ENCODE results near the gene IL18RAP. TPM values are rescaled to one million over a fixed set of nuclear protein-coding genes. Genes with fewer than 3 reads are reported as not detected.

The IL18RAP gene
- total RNA-seq, 1 experiment from 2014 or later = not detected

DNA sequence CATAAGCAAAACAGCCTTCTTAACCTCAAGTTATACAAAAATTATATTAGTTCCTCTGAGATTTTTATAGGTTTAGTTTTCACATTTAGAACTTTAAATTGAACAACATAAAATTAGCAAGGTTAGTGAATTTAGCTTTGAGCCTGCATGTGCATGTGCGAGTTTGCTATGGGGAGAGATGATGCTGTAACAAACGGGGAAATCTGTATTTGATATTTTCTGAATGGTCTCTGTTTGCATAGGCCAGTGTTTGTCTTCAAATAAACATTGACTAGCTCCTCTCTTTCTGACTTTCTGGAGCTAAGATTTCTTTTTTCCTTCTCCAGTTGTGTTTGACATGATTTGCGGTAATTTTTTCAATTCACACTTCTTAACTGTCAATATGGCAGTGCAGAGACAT, 30.9 kb upstream of the IL18RAP start:
- H3K36me3 Mint-ChIP-seq (ENCODE audit: insufficient read depth, unreplicated experiment) = peaks cover 4% of the 10 kb centered on the region
- no peak overlapping the region for H3K4me3 Mint-ChIP-seq (ENCODE audit: unreplicated experiment)
- TF ChIP-seq, protein P1, sequence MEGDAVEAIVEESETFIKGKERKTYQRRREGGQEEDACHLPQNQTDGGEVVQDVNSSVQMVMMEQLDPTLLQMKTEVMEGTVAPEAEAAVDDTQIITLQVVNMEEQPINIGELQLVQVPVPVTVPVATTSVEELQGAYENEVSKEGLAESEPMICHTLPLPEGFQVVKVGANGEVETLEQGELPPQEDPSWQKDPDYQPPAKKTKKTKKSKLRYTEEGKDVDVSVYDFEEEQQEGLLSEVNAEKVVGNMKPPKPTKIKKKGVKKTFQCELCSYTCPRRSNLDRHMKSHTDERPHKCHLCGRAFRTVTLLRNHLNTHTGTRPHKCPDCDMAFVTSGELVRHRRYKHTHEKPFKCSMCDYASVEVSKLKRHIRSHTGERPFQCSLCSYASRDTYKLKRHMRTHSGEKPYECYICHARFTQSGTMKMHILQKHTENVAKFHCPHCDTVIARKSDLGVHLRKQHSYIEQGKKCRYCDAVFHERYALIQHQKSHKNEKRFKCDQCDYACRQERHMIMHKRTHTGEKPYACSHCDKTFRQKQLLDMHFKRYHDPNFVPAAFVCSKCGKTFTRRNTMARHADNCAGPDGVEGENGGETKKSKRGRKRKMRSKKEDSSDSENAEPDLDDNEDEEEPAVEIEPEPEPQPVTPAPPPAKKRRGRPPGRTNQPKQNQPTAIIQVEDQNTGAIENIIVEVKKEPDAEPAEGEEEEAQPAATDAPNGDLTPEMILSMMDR (IDR thresholded peaks at IDR 0.05; ENCODE audit: unreplicated experiment) = no peak
- intact Hi-C loops (cut with micrococcal nuclease) = no loop called here
- BruUV-seq (replicated peaks) = no TSS peak
- H3K27ac Mint-ChIP-seq (ENCODE audit: low read depth, unreplicated experiment) = no peak overlapping the region
- no peaks in the 10 kb centered on the region for H3K9me3 Mint-ChIP-seq (ENCODE audit: unreplicated experiment)
- no peaks in the 10 kb centered on the region for H3K4me1 Mint-ChIP-seq (ENCODE audit: insufficient read depth, unreplicated experiment)
- no peak for DNase-seq (ENCODE audit: unreplicated experiment)
- H3K27me3 Mint-ChIP-seq (ENCODE audit: insufficient read depth, unreplicated experiment) = no peaks in the 10 kb centered on the region
- CTCF ChIA-PET = interaction anchor here (0.6 kb wide), 1 partner anchor 374 kb away, joined by 3 read pairs; no protein-coding TSS in a partner anchor
- POLR2A ChIA-PET = interaction anchor here (1.1 kb wide), 1 partner anchor 12 kb away, joined by 3 read pairs; no protein-coding TSS in a partner anchor

GRCh38 chr2:102392942-102393341, 30.0 kb upstream of the IL18RAP start:
- CTCF ChIA-PET = no interaction called here
- Mint-ChIP-seq H3K27me3 (ENCODE audit: insufficient read depth, unreplicated experiment) (no peaks in the 10 kb centered on the region), H3K4me3 (ENCODE audit: unreplicated experiment) (no peak overlapping the region), H3K9me3 (ENCODE audit: unreplicated experiment) (no peaks in the 10 kb centered on the region), H3K27ac (ENCODE audit: low read depth, unreplicated experiment) (no peak overlapping the region), H3K4me1 (ENCODE audit: insufficient read depth, unreplicated experiment) (no peaks in the 10 kb centered on the region), H3K36me3 (ENCODE audit: insufficient read depth, unreplicated experiment) (peaks cover 4% of the 10 kb centered on the region)
- TF ChIP-seq, protein P1 (IDR thresholded peaks at IDR 0.05; ENCODE audit: unreplicated experiment) = no peak
- no TSS peak for BruUV-seq (replicated peaks)
- no peak for DNase-seq (ENCODE audit: unreplicated experiment)
- POLR2A ChIA-PET = no interaction called here
- intact Hi-C loops (cut with micrococcal nuclease) = no loop called here

- TF ChIP-seq, protein P1 (IDR thresholded peaks at IDR 0.05; ENCODE audit: unreplicated experiment) = no peak
- CTCF ChIA-PET = interaction anchor here (0.6 kb wide), 1 partner anchor 77 kb away, joined by 3 read pairs; no protein-coding TSS in a partner anchor
These were observed 26.9 kb upstream of the IL18RAP start for GRCh38 chr2:102396012-102396411.

DNA sequence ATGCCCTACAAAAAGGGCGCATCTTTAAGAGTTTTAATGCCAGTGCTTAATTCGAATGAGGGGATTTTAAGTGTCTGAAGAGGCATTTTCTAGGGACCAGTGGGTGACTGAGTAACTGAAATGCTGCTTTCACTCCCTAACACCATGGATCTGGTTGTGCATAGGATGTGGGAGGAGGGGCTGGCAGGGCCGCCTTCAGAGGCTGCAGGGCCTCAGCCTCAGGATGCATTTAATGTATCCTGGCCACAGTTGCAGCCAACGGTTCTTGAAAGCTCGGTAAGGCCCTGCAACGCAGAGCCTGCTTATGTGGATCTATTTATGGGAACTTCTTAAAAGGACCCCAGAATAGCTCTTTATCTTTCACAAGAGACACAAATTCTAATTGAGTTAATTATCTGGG, 25.8 kb upstream of the IL18RAP start:
- Mint-ChIP-seq H3K36me3 (ENCODE audit: insufficient read depth, unreplicated experiment) (no peaks in the 10 kb centered on the region), H3K9me3 (ENCODE audit: unreplicated experiment) (no peaks in the 10 kb centered on the region), H3K27me3 (ENCODE audit: insufficient read depth, unreplicated experiment) (no peaks in the 10 kb centered on the region), H3K4me1 (ENCODE audit: insufficient read depth, unreplicated experiment) (no peaks in the 10 kb centered on the region), H3K27ac (ENCODE audit: low read depth, unreplicated experiment) (no peak overlapping the region), H3K4me3 (ENCODE audit: unreplicated experiment) (no peak overlapping the region)
- no TSS peak for BruUV-seq (replicated peaks)
- DNase-seq (ENCODE audit: unreplicated experiment) = no peak
- TF ChIP-seq, protein P1 (IDR thresholded peaks at IDR 0.05; ENCODE audit: unreplicated experiment) = no peak
- ChIA-PET POLR2A (no interaction called here), CTCF (interaction anchor here (0.6 kb wide), 1 partner anchor 499 kb away, joined by 3 read pairs; no protein-coding TSS in a partner anchor)
- intact Hi-C loops (cut with micrococcal nuclease) = no loop called here

More at GRCh38 chr2:102396012-102396411, 26.9 kb upstream of the IL18RAP start:
- no peaks in the 10 kb centered on the region for H3K27me3 Mint-ChIP-seq (ENCODE audit: insufficient read depth, unreplicated experiment)
- POLR2A ChIA-PET = no interaction called here
- H3K27ac Mint-ChIP-seq (ENCODE audit: low read depth, unreplicated experiment) = no peak overlapping the region
- H3K4me1 Mint-ChIP-seq (ENCODE audit: insufficient read depth, unreplicated experiment) = no peaks in the 10 kb centered on the region
- no peaks in the 10 kb centered on the region for H3K36me3 Mint-ChIP-seq (ENCODE audit: insufficient read depth, unreplicated experiment)
- no peak for DNase-seq (ENCODE audit: unreplicated experiment)
- no peaks in the 10 kb centered on the region for H3K9me3 Mint-ChIP-seq (ENCODE audit: unreplicated experiment)
- no peak overlapping the region for H3K4me3 Mint-ChIP-seq (ENCODE audit: unreplicated experiment)
- no TSS peak for BruUV-seq (replicated peaks)
- intact Hi-C loops (cut with micrococcal nuclease) = no loop called here

All from MCF 10A (cell line).